Liver (tissue), 9 donors: ENCODE results near the gene SLC30A5. TPM values are rescaled to one million over a fixed set of nuclear protein-coding genes. Genes with fewer than 3 reads are reported as not detected.

Source experiments
- DNase-seq: peaks from one replicate; pipeline ENCODE4 v3.0.0-alpha.2; 2017; ENCODE audit warnings: low spot score
- H3K27ac ChIP-seq, 2 donors: one replicate each; pipeline ENCODE4 v1.7.0; 2013; ENCODE audit warnings: inconsistent platforms in 2 of 2, low read length in 2 of 2, control low read depth in 1 of 2, low read depth in 1 of 2, mild to moderate bottlenecking in 1 of 2
- H3K27me3 ChIP-seq, 4 donors: one replicate each; pipeline versions ENCODE4 v1.6.1 to v1.7.0; 2013; ENCODE audit warnings: low read length in 3 of 4, inconsistent platforms in 1 of 4, mild to moderate bottlenecking in 1 of 4, moderate library complexity in 1 of 4; ENCODE audit not compliant: control insufficient read depth in 4 of 4, insufficient read depth in 4 of 4
- H3K36me3 ChIP-seq, 4 donors: one replicate each; pipeline versions ENCODE4 v1.6.1 to v1.7.0; 2013; ENCODE audit warnings: low read length in 3 of 4, mild to moderate bottlenecking in 3 of 4, low read depth in 1 of 4, moderate library complexity in 1 of 4; ENCODE audit not compliant: control insufficient read depth in 4 of 4, insufficient read depth in 3 of 4
- H3K4me1 ChIP-seq, 4 donors: one replicate each; pipeline versions ENCODE4 v1.6.1 to v1.7.0; 2013; ENCODE audit warnings: low read length in 3 of 4, mild to moderate bottlenecking in 3 of 4, moderate library complexity in 1 of 4; ENCODE audit not compliant: control insufficient read depth in 4 of 4, insufficient read depth in 4 of 4
- H3K4me3 ChIP-seq, 3 donors: one replicate each; pipeline versions ENCODE4 v1.6.1 to v1.7.0; 2013; ENCODE audit warnings: low read length in 3 of 3, control low read depth in 1 of 3, low read depth in 1 of 3, mild to moderate bottlenecking in 1 of 3
- H3K9ac ChIP-seq, 2 donors: one replicate each; pipeline ENCODE4 v1.7.0; 2013; ENCODE audit warnings: low read length in 2 of 2, mild to moderate bottlenecking in 2 of 2, moderate library complexity in 2 of 2, control low read depth in 1 of 2, low read depth in 1 of 2
- H3K9me3 ChIP-seq, 4 donors: one replicate each; pipeline versions ENCODE4 v1.6.1 to v1.7.0; 2013; ENCODE audit warnings: low read length in 3 of 4; ENCODE audit not compliant: control insufficient read depth in 4 of 4
- ATF3 ChIP-seq: IDR thresholded peaks from 2 replicates; pipeline ENCODE4 v1.6.1; 2016; ENCODE audit warnings: antibody characterized with exemption
- CTCF ChIP-seq: fragments of 150-350 bp; IDR thresholded peaks from 2 replicates; pipeline ENCODE4 v1.5.1; 2017; ENCODE audit warnings: improper control_type of control experiment, low read depth, low read length; ENCODE audit not compliant: missing input control
- EGR1 ChIP-seq, 2 donors: IDR thresholded peaks; 2 replicates each; pipeline ENCODE4 v1.6.1; 2016 to 2018; ENCODE audit warnings: antibody characterized with exemption in 2 of 2, low read depth in 2 of 2
- FOXA1 ChIP-seq: IDR thresholded peaks from 2 replicates; pipeline ENCODE4 v1.6.1; 2016; ENCODE audit warnings: antibody characterized with exemption
- FOXA2 ChIP-seq: IDR thresholded peaks from 2 replicates; pipeline ENCODE4 v1.6.1; 2016; ENCODE audit warnings: antibody characterized with exemption
- GABPA ChIP-seq, 2 donors: IDR thresholded peaks in 1 of 2; conservative IDR thresholded peaks in 1 of 2; 2 replicates each; pipeline ENCODE4 v1.6.1; 2016; ENCODE audit warnings: antibody characterized with exemption in 2 of 2, mild to moderate bottlenecking in 1 of 2, moderate library complexity in 1 of 2
- HNF4A ChIP-seq, 2 donors: conservative IDR thresholded peaks; 2 replicates each; pipeline ENCODE4 v1.6.1; 2016; ENCODE audit warnings: antibody characterized with exemption in 2 of 2, mild to moderate bottlenecking in 2 of 2
- HNF4G ChIP-seq: IDR thresholded peaks from 2 replicates; pipeline ENCODE4 v1.6.1; 2016; ENCODE audit warnings: antibody characterized with exemption
- JUND ChIP-seq, 2 donors: IDR thresholded peaks; 2 replicates each; pipeline ENCODE4 v1.6.1; 2016; ENCODE audit warnings: antibody characterized with exemption in 2 of 2
- NR2F2 ChIP-seq: IDR thresholded peaks from 2 replicates; pipeline ENCODE4 v1.6.1; 2016; ENCODE audit warnings: antibody characterized with exemption
- RAD21 ChIP-seq, 2 donors: IDR thresholded peaks; 2 replicates each; pipeline ENCODE4 v1.6.1; 2016; ENCODE audit warnings: antibody characterized with exemption in 2 of 2, mild to moderate bottlenecking in 2 of 2
- RXRA ChIP-seq, 2 donors: IDR thresholded peaks; 2 replicates each; pipeline ENCODE4 v1.6.1; 2017 to 2018; ENCODE audit warnings: antibody characterized with exemption in 2 of 2, mild to moderate bottlenecking in 1 of 2
- SP1 ChIP-seq: IDR thresholded peaks from 2 replicates; pipeline ENCODE4 v1.6.1; 2018; ENCODE audit warnings: antibody characterized with exemption, mild to moderate bottlenecking
- TAF1 ChIP-seq: conservative IDR thresholded peaks from 2 replicates; pipeline ENCODE4 v1.6.1; 2016; ENCODE audit warnings: antibody characterized with exemption, mild to moderate bottlenecking
- ZBTB33 ChIP-seq: IDR thresholded peaks from 2 replicates; pipeline ENCODE4 v1.6.1; 2016; ENCODE audit warnings: antibody characterized with exemption
- WGBS: extraction: QIAGEN DNeasy Blood & Tissue Kit; methylation state at CpG from one replicate; pipeline ENCODE4 v1.1.7; 2013; 5-methylcytosine and 5-hydroxymethylcytosine counted together
- polyA plus RNA-seq, 2 donors: library from polyadenylated mRNA; stranded (reverse) in 1 of 2; unstranded in 1 of 2; fragments of 200-250 nt in 1 of 2; fragments of >200 nt in 1 of 2; fragmentation: Nextera tagmentation in 1 of 2; extraction: Ambion mirVana in 1 of 2; gene quantifications; one replicate each; pipeline versions ENCODE4 v1.2.1 to v1.2.3, GENCODE V29; 2013 to 2015
- total RNA-seq, 2 donors: library from RNA; depleted of rRNA; stranded (reverse); fragments of >200 nt; gene quantifications; one replicate each; pipeline ENCODE4 v1.2.3, GENCODE V29; 2014
- donor health status: healthy.
- donor health status: healthy.
- donor health status: healthy.
- donor health status: healthy.
- donor health status: healthy.

SLC30A5 gene
- total and polyA plus RNA-seq, 4 donors, result 15.5 to 37.8 (median 26.2) TPM

- Histone ChIP-seq H3K4me1 (no peaks in the 10 kb centered on the region), H3K4me3 (no peak overlapping the region), H3K9ac (no peak overlapping the region), H3K27ac (no peak overlapping the region), H3K27me3 (no peaks in the 10 kb centered on the region), H3K9me3 (no peaks in the 10 kb centered on the region), H3K36me3 (peaks cover 4 to 37% (median 29%) of the 10 kb centered on the region in 4 donors)
- no peak for TF ChIP-seq TAF1
- no peak for TF ChIP-seq HNF4A (conservative IDR thresholded peaks at IDR 0.05)
- no peak for TF ChIP-seq FOXA2
- TF ChIP-seq CTCF, result no peak
- DNase-seq, result no peak
Measured at GRCh38 chr5:69129413-69129812, 35.6 kb downstream of the SLC30A5 start.

- H3K9ac ChIP-seq, result no peak overlapping the region
- H3K27me3 ChIP-seq, result no peaks in the 10 kb centered on the region
- TF ChIP-seq ATF3, result no peak
- TF ChIP-seq NR2F2, result no peak
- TF ChIP-seq TAF1, result no peak
- no peak for TF ChIP-seq SP1
- no peak for TF ChIP-seq HNF4G
- no peak for TF ChIP-seq FOXA1
- no peak overlapping the region for H3K27ac ChIP-seq
- H3K4me3 ChIP-seq, result no peak overlapping the region
- DNase-seq, result no peak
- no peaks in the 10 kb centered on the region for H3K4me1 ChIP-seq
- no peaks in the 10 kb centered on the region for H3K9me3 ChIP-seq
- H3K36me3 ChIP-seq, result peaks cover 4 to 30% (median 27%) of the 10 kb centered on the region in 4 donors
- 86% methylated on average over 2 of the region's 2 CpGs for WGBS
Measured at GRCh38 chr5:69130241-69130640, 36.4 kb downstream of the SLC30A5 start.

- H3K9ac ChIP-seq, result no peak overlapping the region
- no peak overlapping the region for H3K27ac ChIP-seq
- H3K36me3 ChIP-seq, result peaks cover 2 to 27% (median 22%) of the 10 kb centered on the region in 4 donors
- H3K27me3 ChIP-seq, result no peaks in the 10 kb centered on the region
- no peak for DNase-seq
- no peak overlapping the region for H3K4me3 ChIP-seq
- no peaks in the 10 kb centered on the region for H3K4me1 ChIP-seq
- no peak for TF ChIP-seq GABPA (IDR thresholded peaks at IDR 0.05 in 1 of 2, conservative IDR thresholded peaks at IDR 0.05 in 1 of 2)
- no peak for TF ChIP-seq RAD21 (IDR thresholded peaks at IDR 0.05)
- no peak for TF ChIP-seq TAF1
- H3K9me3 ChIP-seq, result no peaks in the 10 kb centered on the region
Measured at GRCh38 chr5:69131304-69131703, 37.5 kb downstream of the SLC30A5 start.

GRCh38 chr5:69134126-69134525, 40.3 kb downstream of the SLC30A5 start:
- WGBS, result 69% methylated on average over 7 of the region's 7 CpGs

More at GRCh38 chr5:69134126-69134525, 40.3 kb downstream of the SLC30A5 start:
- Histone ChIP-seq H3K4me1 (no peaks in the 10 kb centered on the region), H3K9me3 (peaks cover 0 to 1% (median 0%) of the 10 kb centered on the region in 4 donors), H3K4me3 (no peak overlapping the region), H3K9ac (no peak overlapping the region), H3K36me3 (peaks cover 0 to 20% (median 7%) of the 10 kb centered on the region in 4 donors), H3K27me3 (no peaks in the 10 kb centered on the region), H3K27ac (no peak overlapping the region)
- TF ChIP-seq RXRA (IDR thresholded peaks at IDR 0.05) (no peak), FOXA1 (no peak), ATF3 (no peak), JUND (IDR thresholded peaks at IDR 0.05) (no peak), FOXA2 (no peak), TAF1 (no peak), HNF4A (conservative IDR thresholded peaks at IDR 0.05) (no peak), EGR1 (IDR thresholded peaks at IDR 0.05; ENCODE audit: low read depth in 2 of 2) (no peak), GABPA (IDR thresholded peaks at IDR 0.05 in 1 of 2, conservative IDR thresholded peaks at IDR 0.05 in 1 of 2) (no peak), ZBTB33 (no peak)
- no peak for DNase-seq
